Activated B cell treated with CpG ODN at 0.5 μM for 24 hours (primary cell): ENCODE measurements around the gene ANKRD49. TPM values are rescaled to one million over a fixed set of nuclear protein-coding genes. Genes with fewer than 3 reads are reported as not detected.

ENCODE experiments used
- ATAC-seq: fragments of 200-7000 bp; cut with Tn5 transposase; one replicate; pipeline ENCODE4 v1.10.0; 2021; ENCODE audit warnings: low read depth, mild to moderate bottlenecking, moderate library complexity
- CTCF ChIA-PET: fragments of 350-600 bp; sonication (Branson Sonifier 250); formaldehyde crosslinking; loops from one replicate; lab custom pipeline; 2021; ENCODE audit warnings: antibody characterized with exemption; lab: Charles Lee
- POLR2A ChIA-PET: fragments of 350-600 bp; sonication (Branson Sonifier 250); formaldehyde crosslinking; loops from one replicate; lab custom pipeline; 2021; ENCODE audit warnings: antibody characterized with exemption; lab: Charles Lee
- DNase-seq: peaks from one replicate; pipeline ENCODE4 v3.0.0; 2022
- H3K27ac Mint-ChIP-seq: one replicate; pipeline ENCODE4 v1.8.0; 2020; ENCODE audit warnings: mixed read lengths
- H3K27me3 Mint-ChIP-seq: one replicate; pipeline ENCODE4 v1.8.0; 2021; ENCODE audit warnings: mixed read lengths
- H3K36me3 Mint-ChIP-seq: one replicate; pipeline ENCODE4 v1.8.0; 2021; ENCODE audit warnings: low read depth, mixed read lengths
- H3K4me1 Mint-ChIP-seq: one replicate; pipeline ENCODE4 v1.8.0; 2021; ENCODE audit warnings: mixed read lengths
- H3K4me3 Mint-ChIP-seq: one replicate; pipeline ENCODE4 v1.8.0; 2020; ENCODE audit warnings: mild to moderate bottlenecking, mixed read lengths
- H3K9me3 Mint-ChIP-seq: one replicate; pipeline ENCODE4 v1.8.0; 2020; ENCODE audit warnings: mixed read lengths
- intact Hi-C: fragments of 100-400 bp; cut with micrococcal nuclease; formaldehyde crosslinking; loops from one replicate; pipeline ENCODE4 v1.15.1; 2024
- total RNA-seq: library from RNA; stranded (reverse); gene quantifications from 2 replicates; pipeline ENCODE4 v1.2.3, GENCODE V29; 2022
- TF ChIP-seq, protein P1 (sequence below): fragments of 200-600 bp; IDR thresholded peaks from one replicate; pipeline ENCODE4 v1.8.0; 2022; ENCODE audit warnings: antibody characterized with exemption, mild to moderate bottlenecking

Gene ANKRD49
- total RNA-seq, 1 donor from 2014 or later = 46.5 TPM

DNA sequence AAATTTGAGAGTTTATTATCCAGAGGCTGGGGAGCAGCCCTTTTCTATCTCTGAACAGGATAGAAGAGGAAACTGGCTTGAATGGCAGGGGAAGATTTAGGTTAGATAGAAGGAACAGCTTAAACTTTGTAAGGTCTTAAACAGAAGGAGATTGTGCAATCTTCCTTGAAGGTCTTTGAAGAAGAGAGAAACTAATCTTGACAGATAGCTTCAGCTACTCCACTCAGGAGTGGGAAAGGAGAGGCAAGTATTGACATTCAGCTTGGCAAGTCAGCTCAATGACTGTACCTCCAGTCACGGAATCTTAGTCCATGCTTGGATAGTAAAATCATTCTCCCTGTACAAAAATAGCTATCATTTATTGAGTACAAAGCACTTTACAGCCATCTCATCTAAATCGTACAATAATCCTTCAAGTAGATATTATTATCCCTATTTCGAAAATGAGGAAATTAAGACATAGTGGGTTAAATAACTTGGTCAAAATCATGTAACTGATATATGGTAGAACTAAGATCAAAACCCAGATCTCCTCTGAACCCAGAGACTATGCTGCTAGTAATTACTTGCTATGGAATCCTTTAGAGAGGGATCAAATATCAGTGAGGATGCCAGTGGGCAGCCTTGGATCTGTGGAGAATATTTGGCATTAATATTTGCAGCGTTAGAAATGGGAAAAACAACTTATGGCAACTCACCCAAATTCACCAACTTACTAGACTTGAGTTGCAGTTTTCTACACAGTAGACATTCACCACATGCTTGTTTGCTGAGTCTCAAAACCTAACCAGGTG is 33.1 kb downstream of the ANKRD49 start:
- TF ChIP-seq, protein P1, sequence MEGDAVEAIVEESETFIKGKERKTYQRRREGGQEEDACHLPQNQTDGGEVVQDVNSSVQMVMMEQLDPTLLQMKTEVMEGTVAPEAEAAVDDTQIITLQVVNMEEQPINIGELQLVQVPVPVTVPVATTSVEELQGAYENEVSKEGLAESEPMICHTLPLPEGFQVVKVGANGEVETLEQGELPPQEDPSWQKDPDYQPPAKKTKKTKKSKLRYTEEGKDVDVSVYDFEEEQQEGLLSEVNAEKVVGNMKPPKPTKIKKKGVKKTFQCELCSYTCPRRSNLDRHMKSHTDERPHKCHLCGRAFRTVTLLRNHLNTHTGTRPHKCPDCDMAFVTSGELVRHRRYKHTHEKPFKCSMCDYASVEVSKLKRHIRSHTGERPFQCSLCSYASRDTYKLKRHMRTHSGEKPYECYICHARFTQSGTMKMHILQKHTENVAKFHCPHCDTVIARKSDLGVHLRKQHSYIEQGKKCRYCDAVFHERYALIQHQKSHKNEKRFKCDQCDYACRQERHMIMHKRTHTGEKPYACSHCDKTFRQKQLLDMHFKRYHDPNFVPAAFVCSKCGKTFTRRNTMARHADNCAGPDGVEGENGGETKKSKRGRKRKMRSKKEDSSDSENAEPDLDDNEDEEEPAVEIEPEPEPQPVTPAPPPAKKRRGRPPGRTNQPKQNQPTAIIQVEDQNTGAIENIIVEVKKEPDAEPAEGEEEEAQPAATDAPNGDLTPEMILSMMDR = no peak
- no peak for ATAC-seq
- POLR2A ChIA-PET = no interaction called here
- intact Hi-C loops = no loop called here
- DNase-seq = no peak
- no peak overlapping the region for H3K27ac Mint-ChIP-seq
- CTCF ChIA-PET = interaction anchor here (0.6 kb wide), 1 partner anchor 10 kb away, joined by 3 read pairs; no protein-coding TSS in a partner anchor
- no peaks in the 10 kb centered on the region for H3K4me1 Mint-ChIP-seq
- peaks cover 45% of the 10 kb centered on the region for H3K27me3 Mint-ChIP-seq
- no peaks in the 10 kb centered on the region for H3K9me3 Mint-ChIP-seq
- no peaks in the 10 kb centered on the region for H3K36me3 Mint-ChIP-seq
- H3K4me3 Mint-ChIP-seq = no peak overlapping the region

DNA sequence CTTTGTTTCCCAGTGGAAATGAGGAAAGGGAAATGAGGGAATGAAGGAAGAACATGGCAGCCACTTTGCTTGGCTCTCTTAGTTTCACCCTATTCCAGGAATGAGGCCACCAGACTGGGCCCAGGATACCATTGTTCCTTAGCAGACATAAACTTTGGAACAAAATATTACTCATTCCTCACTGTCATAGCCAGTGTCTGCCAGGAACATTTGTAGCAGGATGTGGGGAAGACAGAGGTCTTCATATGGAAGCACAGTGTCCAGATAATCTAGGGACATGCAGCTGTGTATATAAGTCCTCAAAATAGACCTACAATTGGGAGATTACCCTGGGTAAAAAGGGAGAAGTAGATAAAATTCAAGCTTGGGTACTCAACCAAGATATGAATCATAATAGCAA is 34.8 kb downstream of the ANKRD49 start:
- H3K9me3 Mint-ChIP-seq = no peaks in the 10 kb centered on the region
- no peak overlapping the region for H3K27ac Mint-ChIP-seq
- ChIA-PET POLR2A (no interaction called here), CTCF (no interaction called here)
- no peak overlapping the region for H3K4me3 Mint-ChIP-seq
- H3K4me1 Mint-ChIP-seq = no peaks in the 10 kb centered on the region
- DNase-seq (no peak), ATAC-seq (no peak)
- H3K27me3 Mint-ChIP-seq = peaks cover 40% of the 10 kb centered on the region
- H3K36me3 Mint-ChIP-seq = no peaks in the 10 kb centered on the region
- TF ChIP-seq, protein P1 = no peak
- intact Hi-C loops = no loop called here

DNA sequence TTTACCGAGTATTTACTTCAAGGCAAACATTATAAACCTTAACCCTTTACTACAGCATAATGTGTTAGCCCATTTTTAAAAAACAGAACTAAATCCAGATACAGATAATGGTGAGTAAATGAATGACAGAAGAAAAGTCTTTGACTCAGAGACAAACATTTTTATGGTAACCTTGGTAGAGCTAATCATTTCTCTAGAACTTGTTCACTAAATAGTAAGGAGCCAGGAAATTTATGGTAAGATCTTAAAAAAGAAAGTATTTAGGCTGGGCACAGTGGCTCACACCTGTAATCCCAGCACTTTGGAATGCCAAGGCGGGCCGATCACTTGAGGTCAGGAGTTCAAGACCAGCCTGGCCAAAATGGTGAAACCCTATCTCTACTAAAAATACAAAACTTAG is 38.4 kb downstream of the ANKRD49 start:
- H3K27ac Mint-ChIP-seq = no peak overlapping the region
- no peak for DNase-seq
- intact Hi-C loops = no loop called here
- no peaks in the 10 kb centered on the region for H3K4me1 Mint-ChIP-seq
- ChIA-PET POLR2A (no interaction called here), CTCF (no interaction called here)
- TF ChIP-seq, protein P1 = no peak
- no peak overlapping the region for H3K4me3 Mint-ChIP-seq
- ATAC-seq = no peak
- peaks cover 26% of the 10 kb centered on the region for H3K27me3 Mint-ChIP-seq
- no peaks in the 10 kb centered on the region for H3K9me3 Mint-ChIP-seq
- H3K36me3 Mint-ChIP-seq = no peaks in the 10 kb centered on the region

DNA sequence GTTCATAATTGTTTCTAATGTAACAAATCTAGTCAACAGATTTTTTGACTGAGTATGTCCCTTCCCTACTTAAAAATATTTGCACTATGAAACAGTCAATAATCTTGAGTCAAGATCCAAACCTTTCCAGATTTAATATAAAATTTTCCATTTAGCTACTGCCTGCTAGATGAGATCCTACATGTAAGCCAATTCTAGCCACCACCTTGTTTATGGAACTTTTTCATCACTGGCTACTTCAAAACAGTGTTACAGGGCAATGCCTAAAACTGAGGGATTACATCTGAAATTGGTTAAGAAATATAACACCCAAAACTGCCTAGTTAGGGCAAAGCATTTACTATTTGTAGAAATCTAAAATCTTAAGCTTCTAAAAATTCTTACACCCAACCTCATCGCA is 39.4 kb downstream of the ANKRD49 start:
- no peaks in the 10 kb centered on the region for H3K36me3 Mint-ChIP-seq
- H3K27me3 Mint-ChIP-seq = peaks cover 29% of the 10 kb centered on the region
- POLR2A ChIA-PET = no interaction called here
- ATAC-seq = no peak
- CTCF ChIA-PET = no interaction called here
- TF ChIP-seq, protein P1 = no peak
- no peak for DNase-seq
- no peaks in the 10 kb centered on the region for H3K9me3 Mint-ChIP-seq
- intact Hi-C loops = no loop called here
- H3K4me3 Mint-ChIP-seq = no peak overlapping the region
- no peak overlapping the region for H3K27ac Mint-ChIP-seq
- H3K4me1 Mint-ChIP-seq = no peaks in the 10 kb centered on the region

DNA sequence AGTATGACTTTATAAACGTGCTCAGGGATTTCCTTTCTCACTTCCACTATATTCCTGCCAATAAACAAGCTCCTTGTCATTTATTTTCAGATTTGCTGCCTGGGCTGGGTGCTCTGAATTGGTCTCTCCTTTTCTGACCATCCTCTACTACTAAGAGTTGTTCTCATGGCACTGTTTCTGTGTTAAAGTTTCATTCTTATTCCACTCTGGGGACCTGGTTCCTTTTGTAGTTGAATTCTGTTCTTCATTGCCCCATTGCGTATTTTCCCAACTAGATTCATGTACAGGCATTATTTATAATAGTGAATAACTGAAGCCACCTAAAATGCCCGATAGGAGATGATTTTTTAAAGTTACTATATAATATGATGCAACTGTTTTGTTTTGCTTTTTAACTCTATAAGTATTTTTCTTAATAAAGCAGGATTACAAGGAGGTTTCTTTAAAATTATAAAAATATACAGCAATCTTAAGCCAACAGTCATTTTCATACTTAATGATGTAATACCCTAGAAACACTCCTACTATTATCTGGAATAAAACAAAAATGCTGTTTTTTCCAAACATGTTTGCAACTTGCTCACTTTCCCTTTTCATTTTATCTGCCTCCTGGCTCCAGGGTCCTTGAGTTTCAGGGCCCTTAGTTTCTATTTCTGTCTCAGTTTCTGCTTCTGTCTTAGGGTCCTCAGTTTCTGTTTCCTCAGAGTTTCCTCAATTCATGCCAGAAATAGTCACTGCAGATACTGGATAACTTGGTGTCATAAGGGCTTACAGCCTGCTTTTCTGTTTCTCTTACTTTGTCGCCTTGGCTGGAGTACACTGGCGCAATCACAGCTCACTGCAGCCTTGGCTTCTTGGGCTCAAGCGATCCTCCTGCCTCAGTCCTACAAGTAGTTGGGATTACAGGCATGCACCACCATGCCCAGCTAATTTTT is 40.2 kb downstream of the ANKRD49 start:
- Mint-ChIP-seq H3K9me3 (no peaks in the 10 kb centered on the region), H3K27ac (no peak overlapping the region), H3K4me3 (no peak overlapping the region), H3K36me3 (no peaks in the 10 kb centered on the region), H3K4me1 (no peaks in the 10 kb centered on the region), H3K27me3 (peaks cover 23% of the 10 kb centered on the region)
- TF ChIP-seq, protein P1 = no peak
- ATAC-seq (no peak), DNase-seq (no peak)
- POLR2A ChIA-PET = interaction anchor here (0.6 kb wide), 1 partner anchor 41 kb away, joined by 4 read pairs; no protein-coding TSS in a partner anchor
- CTCF ChIA-PET = no interaction called here
- intact Hi-C loops = no loop called here
